HG02870 (cell line): Measurements from ENCODE around the gene METTL4.
A peak's percentile ranks its signal among the peaks of the same experiment; 100 is the strongest.
"Not testable (repeated sequence)": the region's sequence is repeated elsewhere in the genome, so short reads cannot be mapped to it uniquely, and the experiment has no call there.

Source experiments
- ATAC-seq: cut with Tn5 transposase; IDR thresholded peaks from one replicate; pipeline ENCODE4 v1.9.1; 2021; ENCODE audit warnings: mild to moderate bottlenecking, moderate library complexity; ENCODE audit not compliant: unreplicated experiment

The METTL4 gene

DNA sequence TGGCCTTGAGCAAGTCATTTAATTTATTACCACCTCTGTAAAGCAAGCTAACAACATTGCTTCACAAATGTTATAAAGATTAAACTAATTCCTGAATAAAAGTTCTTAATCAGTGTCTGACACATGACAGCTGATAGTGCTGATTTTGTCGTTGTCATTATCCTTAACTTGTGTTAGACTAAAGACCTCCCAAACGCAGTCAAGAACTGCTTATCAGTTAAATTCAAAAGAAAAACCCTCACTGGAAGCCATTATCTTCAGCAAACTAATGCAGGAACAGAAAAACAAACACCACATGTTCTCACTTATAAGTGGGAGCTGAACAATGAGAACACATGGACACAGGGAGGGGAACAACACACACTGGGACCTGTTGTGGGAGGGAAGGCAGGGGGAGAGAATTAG lies 46.5 kb downstream of the METTL4 start:
- not testable (repeated sequence) for ATAC-seq

DNA sequence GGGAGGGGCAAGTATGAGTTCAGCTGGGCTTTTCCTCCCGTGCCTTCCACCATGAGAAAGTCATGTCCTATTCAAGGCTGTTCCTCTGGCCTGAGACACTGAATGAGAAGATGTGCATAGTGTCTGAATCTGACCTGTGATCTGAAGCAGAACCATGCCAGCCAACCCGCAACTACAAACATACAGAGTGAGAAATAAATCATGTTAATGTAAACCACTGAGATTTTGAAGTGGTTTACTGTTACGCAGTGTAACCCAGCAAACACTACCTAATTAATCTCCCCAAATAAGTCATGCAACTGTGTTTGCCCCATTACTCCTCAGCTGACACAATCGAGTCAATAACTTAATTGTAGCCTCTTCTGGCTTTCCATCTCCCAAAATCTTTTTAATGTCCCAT lies 49.2 kb downstream of the METTL4 start:
- no peak for ATAC-seq

DNA sequence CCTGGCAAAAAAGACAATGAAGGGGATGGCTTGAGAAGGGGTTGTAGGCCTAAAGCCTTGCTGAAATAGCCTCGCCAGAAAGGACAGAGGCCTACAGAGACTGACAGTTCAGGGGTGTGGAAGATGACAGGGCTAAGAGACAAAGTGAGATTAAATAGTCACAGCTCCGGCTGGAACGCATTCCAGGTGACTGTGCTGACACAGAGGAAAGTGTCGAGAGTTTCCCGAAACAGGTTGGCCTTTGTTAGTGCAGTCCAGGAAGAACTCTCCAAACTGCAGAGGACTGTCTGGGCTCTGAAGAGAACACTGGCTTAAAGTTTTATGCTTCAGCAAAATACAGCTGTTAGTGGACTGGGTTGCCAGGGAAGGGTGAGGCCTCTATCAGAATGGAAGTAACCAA lies 52.8 kb downstream of the METTL4 start:
- no peak for ATAC-seq

DNA sequence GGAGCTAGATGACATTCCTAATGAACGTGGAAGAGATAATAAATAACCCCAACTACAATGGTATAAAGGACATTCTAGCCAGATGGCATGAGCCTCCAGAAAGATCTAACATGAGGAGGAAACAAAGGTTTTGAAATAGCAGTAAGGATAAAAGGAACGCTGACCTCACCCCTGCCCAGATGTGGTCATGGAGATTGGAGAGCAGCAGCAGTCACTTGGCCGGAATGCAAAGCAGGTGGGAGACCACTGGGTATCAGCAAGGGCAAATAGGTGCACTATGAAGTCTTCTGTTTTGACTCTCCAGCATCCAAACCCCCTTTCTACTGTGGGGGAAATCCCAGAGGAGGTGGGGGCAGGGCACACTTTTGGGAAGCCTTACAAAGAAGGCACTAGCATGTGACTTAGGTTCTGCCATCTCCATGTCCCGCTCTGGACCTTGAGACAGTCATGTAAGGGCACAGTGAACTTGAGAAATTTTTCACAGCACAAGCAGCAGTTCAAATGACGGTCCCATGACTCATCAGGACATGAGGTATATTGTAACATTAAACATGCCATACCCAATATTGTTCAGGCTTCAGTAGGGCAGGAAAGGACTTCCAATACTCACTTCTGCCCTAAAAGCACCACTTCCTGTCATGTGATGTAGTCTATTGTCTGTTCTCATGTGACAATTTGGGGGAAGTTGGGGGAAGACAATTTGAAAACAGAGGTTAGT lies 55.2 kb downstream of the METTL4 start:
- ATAC-seq = peak; percentile 51

DNA sequence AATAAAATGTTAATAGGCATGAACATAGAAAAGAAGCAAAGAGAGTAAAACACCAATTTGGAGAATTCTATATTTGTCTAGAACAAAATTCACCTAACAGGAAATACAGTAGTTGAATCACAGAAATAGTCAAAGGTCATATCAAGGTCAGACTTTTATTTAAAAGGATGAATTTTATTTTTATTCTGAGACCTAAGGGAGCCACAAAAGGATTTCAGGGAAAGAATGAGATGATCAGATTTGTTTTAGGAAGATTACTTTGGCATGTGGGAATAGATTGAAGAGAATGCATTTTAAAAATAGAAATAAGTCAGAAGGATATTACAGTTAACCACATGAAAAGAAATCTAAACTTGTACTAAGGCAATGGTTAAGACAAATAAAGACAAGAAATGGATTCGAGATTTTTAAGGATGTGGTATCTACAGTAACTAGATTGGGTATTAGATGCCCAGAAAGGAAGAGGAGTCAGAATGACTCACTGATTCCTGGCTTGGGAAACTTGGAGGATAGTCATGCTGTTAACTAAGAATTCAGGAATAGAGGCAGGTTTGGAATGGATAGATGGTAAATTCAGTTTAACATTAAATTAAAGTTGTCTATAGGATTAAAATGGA lies 56.0 kb downstream of the METTL4 start:
- no peak for ATAC-seq

DNA sequence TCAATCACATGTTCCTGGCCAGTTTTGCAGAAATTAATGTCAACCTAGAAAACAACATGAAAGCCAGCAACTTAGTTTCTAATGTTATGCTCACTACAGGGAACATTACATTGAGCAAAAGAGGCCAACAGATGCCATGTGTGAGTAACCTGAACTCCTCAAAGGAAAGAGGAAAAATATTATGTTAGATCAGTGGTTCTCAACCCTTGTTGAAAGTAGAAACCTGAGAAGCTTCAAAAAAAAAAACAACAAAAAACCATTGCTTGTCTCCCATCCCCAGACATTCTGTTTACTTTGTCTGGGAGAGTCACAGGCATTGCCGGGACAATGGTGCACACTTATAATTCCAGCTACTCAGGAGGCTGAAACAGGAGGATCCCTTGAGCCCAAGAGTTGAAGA lies 57.7 kb downstream of the METTL4 start:
- ATAC-seq = no peak

DNA sequence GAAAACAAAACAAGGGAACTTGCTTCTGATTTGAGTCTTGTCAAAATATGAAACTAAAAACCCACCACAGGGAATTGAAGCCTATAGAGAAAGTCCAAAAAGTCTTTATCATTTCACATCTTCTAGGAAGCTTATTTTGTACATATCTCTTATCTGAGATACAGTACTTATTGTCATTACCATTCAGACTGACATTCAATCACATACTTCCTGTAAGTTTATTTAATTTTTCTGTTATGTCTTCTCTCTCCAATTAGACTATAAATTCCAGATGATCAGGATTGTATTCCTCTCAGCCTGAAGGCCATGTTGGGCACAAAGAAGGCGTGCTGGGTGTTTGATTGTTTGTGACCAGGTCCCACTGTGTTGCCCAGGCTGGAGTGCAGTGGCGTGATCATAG lies 59.2 kb downstream of the METTL4 start:
- no peak for ATAC-seq

DNA sequence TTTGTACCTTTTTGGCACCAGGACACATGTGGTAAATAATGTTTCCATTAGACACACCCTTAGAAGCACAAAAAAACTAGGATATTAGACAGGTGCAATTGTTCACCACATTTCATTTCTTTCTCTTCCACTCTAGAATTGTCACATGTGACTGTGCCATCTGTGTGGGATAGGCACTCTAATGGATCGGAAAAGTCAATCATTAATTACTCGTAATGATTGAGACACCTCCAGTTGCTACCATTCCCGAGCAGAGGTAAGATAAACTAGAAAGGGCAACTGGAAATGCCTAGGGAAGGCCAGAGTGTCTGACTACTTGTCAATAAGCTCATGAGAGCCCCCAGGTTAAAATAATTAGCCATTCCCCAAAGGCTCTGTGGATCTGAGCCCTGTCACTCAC lies 59.9 kb downstream of the METTL4 start:
- ATAC-seq = no peak

DNA sequence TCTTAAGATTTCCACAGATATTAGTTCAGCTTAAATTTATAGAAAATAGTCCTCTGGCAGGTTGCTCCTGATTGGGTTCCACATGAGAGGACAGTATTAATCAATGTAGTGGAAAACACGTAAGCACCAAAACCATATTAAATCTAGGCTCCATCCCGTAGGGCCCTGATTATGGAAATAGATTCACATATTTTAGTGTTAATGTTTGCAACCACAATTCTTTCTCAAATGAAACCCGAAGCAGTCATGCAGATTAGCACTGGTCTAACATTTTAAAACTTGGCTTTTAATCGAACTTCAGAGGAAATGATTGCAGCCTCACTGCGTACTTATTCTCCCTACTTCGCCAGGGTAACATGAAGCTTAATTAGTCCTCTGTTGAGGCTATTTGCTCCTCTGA lies 60.9 kb downstream of the METTL4 start:
- no peak for ATAC-seq

DNA sequence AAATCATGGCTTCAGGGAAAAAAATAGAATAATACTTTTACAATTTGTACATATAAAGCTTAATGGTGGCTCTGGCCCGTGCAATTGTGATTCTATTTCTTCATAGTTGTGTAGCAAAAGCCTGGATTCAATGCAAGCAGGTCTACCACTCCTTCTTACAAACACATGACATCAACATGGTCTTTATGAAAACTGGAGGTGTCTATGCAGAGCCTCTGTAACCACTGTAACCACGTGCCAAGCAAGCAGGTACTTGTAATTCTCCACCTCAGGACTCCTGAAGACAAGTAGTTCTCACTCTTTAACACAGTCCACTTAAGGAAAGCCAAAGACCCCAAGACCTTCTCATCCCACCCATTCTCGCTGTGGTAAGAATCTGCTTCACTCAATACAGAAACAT lies 62.6 kb downstream of the METTL4 start:
- no peak for ATAC-seq

DNA sequence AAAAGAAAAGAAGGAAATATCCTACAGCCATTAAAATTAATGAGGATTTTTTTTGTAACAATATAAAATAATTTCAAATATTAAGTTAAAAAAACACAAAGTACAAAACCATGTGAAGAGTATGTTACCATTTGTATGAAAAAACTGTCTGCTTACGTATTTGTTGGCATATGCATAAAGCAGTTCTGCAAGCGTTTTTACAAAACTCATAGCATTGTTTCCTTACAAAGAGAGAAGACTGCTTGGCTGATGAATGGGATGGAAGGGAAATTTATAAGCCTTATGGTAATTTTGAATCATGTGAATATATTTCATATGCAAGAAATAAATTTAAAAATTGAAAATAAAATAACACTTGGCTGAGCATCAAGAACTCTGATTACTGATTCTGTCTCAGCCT lies 63.1 kb downstream of the METTL4 start:
- ATAC-seq = no peak

DNA sequence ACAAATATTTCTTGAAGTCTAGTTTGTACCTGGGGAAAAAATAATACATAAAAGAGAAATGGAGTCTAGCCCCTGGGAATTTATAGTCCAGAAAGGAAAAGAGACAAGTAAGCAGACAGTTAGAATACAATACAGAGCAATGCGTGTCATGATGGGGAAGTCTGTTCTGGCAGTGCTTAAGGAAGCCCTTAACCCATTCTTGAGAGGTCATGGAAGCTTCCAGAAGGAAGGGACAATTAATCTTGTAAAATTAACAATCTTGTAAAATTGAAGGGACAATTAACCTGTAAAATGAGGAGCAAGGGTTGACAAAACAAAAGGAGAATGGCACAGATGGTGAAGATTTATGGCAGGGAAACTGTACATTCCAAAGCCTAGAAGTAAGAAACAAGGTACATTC lies 66.7 kb downstream of the METTL4 start:
- no peak for ATAC-seq

DNA sequence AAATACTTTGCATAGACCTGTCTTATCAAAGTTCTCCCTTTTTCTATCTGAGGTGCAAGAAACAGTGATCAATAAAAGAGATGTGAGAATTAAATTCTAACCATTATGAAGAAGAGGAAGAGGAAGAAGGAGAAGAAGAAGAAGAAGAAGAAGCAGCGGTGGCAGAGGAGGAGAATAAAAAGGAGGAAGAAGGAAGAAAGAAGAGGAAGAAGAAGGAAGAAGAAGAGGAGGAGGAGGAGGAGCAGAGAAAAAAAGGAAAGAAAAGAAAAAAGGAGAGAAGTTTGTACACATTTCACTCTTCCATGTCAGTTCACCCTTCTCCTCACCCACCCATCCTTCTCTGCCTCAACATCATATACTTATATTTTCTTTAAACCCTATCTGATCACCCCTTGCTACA lies 68.4 kb downstream of the METTL4 start:
- no peak for ATAC-seq

DNA sequence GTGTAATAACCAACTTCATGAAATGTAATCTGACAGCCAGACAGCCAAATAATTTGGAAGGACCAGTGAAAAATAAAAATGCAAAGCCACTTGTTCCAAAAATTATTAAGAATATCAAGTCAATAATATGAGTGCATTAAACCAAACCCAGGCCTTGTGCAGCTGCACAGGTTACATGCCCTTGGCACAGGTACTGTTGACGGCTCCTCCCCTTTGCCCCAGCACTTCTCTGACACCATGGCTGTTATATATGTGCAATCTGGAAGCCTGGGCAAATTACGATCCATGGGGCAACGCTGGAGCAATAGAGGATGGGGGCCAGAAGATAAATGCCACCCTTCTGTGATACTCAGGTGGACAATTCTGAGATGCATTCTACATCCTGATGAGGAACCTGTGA lies 68.9 kb downstream of the METTL4 start:
- ATAC-seq = no peak

DNA sequence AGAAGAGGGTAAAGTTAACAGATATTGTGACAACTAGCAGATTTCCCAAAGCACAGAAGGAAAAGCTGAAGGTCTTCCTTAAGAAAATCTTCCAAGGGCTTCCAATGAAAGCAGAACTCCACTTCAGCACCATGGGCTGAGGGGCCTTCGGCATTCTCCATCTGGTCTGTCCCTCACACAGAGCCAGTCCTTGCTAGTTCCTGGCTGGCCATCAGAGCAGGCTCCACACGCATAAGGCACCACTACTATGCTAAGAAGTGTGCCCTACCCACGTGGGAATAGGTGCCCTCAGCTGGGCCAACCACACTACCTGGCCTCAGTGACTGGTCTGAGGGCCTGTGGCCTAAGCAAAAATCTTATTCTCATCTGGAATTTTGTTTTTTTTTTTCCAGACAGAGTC lies 73.5 kb downstream of the METTL4 start:
- ATAC-seq = no peak

DNA sequence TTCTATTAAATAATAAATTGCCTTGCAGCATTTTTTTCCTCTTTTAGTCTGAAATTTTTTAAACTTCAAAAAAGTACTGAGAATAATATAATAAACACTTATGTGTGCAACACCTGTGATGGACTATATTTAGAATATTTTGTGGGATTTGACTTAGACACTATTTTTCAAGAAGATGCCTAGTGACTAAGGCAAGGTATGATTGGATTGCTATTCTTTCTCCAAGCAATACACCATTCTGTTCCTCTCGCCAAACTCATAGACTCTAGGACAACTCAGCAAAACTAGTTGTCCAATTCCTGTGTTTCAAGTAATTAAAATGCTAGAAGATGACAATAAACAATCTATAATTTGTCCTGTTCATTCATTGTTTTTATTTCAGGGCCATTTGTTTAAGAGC lies 75.9 kb downstream of the METTL4 start:
- ATAC-seq = no peak

DNA sequence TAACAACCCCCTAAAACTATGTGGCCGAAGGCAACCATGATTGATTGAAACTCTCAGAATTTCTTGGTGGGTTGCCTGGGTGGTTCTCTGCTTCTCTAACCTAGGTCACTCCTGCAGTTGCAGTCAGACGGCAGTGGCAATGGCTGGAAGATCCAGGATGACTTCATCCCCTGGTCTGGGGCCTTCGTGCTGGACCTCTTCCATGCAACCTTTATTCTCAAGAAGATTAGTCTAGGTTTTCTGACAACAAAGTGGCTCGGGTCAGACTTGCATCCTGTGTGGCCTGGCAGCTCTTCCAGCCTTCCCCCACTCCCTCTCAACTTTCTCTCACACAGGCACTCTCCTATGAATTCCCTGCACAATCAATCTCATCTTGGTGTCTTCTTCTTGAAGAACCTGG lies 76.4 kb downstream of the METTL4 start:
- ATAC-seq = no peak
